ENCODE measurements around the gene NES.

Gene NES

GRCh38 chr1:156629823-156630449 is 47.3 kb downstream of the NES start:
- TF ChIP-seq POLR2A (IDR thresholded peaks at IDR 0.05; ENCODE audit: low read depth, low read length) = no peak
- no peak for TF ChIP-seq POU2F2 (IDR thresholded peaks at IDR 0.05; ENCODE audit: low read depth, low read length)
- no peak for TF ChIP-seq SPI1 (IDR thresholded peaks at IDR 0.05; ENCODE audit: low read depth, low read length)
- no peak for TF ChIP-seq POLR2AphosphoS5 (IDR thresholded peaks at IDR 0.05; ENCODE audit: low read depth, low read length)
- TF ChIP-seq TAF1 (IDR thresholded peaks at IDR 0.05; ENCODE audit: low read depth, low read length) = no peak
- no peak for TF ChIP-seq PAX5 (IDR thresholded peaks at IDR 0.05; ENCODE audit: insufficient read depth, low read length, severe bottlenecking)
- FAIRE-seq = no peak
- DNase-seq (ENCODE audit: insufficient read length, low spot score) = no peak

GRCh38 chr1:156627313-156627880 is 49.8 kb downstream of the NES start:
- TF ChIP-seq SPI1 (IDR thresholded peaks at IDR 0.05; ENCODE audit: low read depth, low read length) (no peak), POLR2AphosphoS5 (IDR thresholded peaks at IDR 0.05; ENCODE audit: low read depth, low read length) (no peak), POLR2A (IDR thresholded peaks at IDR 0.05; ENCODE audit: low read depth, low read length) (no peak), TAF1 (IDR thresholded peaks at IDR 0.05; ENCODE audit: low read depth, low read length) (no peak), PAX5 (IDR thresholded peaks at IDR 0.05; ENCODE audit: insufficient read depth, low read length, severe bottlenecking) (no peak), POU2F2 (IDR thresholded peaks at IDR 0.05; ENCODE audit: low read depth, low read length) (no peak)
- DNase-seq (ENCODE audit: insufficient read length, low spot score) (no peak), FAIRE-seq (no peak)

- FAIRE-seq (no peak), DNase-seq (ENCODE audit: insufficient read length, low spot score) (no peak)
- TF ChIP-seq POLR2AphosphoS5 (IDR thresholded peaks at IDR 0.05; ENCODE audit: low read depth, low read length) (no peak), TAF1 (IDR thresholded peaks at IDR 0.05; ENCODE audit: low read depth, low read length) (no peak), PAX5 (IDR thresholded peaks at IDR 0.05; ENCODE audit: insufficient read depth, low read length, severe bottlenecking) (no peak), POLR2A (IDR thresholded peaks at IDR 0.05; ENCODE audit: low read depth, low read length) (no peak), SPI1 (IDR thresholded peaks at IDR 0.05; ENCODE audit: low read depth, low read length) (no peak), POU2F2 (IDR thresholded peaks at IDR 0.05; ENCODE audit: low read depth, low read length) (no peak)
Observed at GRCh38 chr1:156626079-156626438, 51.1 kb downstream of the NES start.

GRCh38 chr1:156625436-156626078 is 51.6 kb downstream of the NES start:
- TF ChIP-seq SPI1 (IDR thresholded peaks at IDR 0.05; ENCODE audit: low read depth, low read length) (no peak), POLR2A (IDR thresholded peaks at IDR 0.05; ENCODE audit: low read depth, low read length) (no peak)
- no peak for DNase-seq (ENCODE audit: insufficient read length, low spot score)
- FAIRE-seq = peak; percentile 5

- DNase-seq (ENCODE audit: insufficient read length, low spot score) (no peak), FAIRE-seq (no peak)
- TF ChIP-seq POU2F2 (IDR thresholded peaks at IDR 0.05; ENCODE audit: low read depth, low read length) (no peak), TAF1 (IDR thresholded peaks at IDR 0.05; ENCODE audit: low read depth, low read length) (no peak), SPI1 (IDR thresholded peaks at IDR 0.05; ENCODE audit: low read depth, low read length) (no peak), POLR2A (IDR thresholded peaks at IDR 0.05; ENCODE audit: low read depth, low read length) (no peak), PAX5 (IDR thresholded peaks at IDR 0.05; ENCODE audit: insufficient read depth, low read length, severe bottlenecking) (no peak), POLR2AphosphoS5 (IDR thresholded peaks at IDR 0.05; ENCODE audit: low read depth, low read length) (no peak)
Observed at GRCh38 chr1:156624814-156625435, 52.3 kb downstream of the NES start.

- DNase-seq (ENCODE audit: insufficient read length, low spot score) = no peak
- FAIRE-seq = no peak
- no peak for TF ChIP-seq POLR2A (IDR thresholded peaks at IDR 0.05; ENCODE audit: low read depth, low read length)
- no peak for TF ChIP-seq TAF1 (IDR thresholded peaks at IDR 0.05; ENCODE audit: low read depth, low read length)
- no peak for TF ChIP-seq SPI1 (IDR thresholded peaks at IDR 0.05; ENCODE audit: low read depth, low read length)
- no peak for TF ChIP-seq POU2F2 (IDR thresholded peaks at IDR 0.05; ENCODE audit: low read depth, low read length)
- TF ChIP-seq POLR2AphosphoS5 (IDR thresholded peaks at IDR 0.05; ENCODE audit: low read depth, low read length) = no peak
- no peak for TF ChIP-seq PAX5 (IDR thresholded peaks at IDR 0.05; ENCODE audit: insufficient read depth, low read length, severe bottlenecking)
Observed at GRCh38 chr1:156623946-156624813, 53.0 kb downstream of the NES start.

- no peak for TF ChIP-seq POLR2AphosphoS5 (IDR thresholded peaks at IDR 0.05; ENCODE audit: low read depth, low read length)
- TF ChIP-seq SPI1 (IDR thresholded peaks at IDR 0.05; ENCODE audit: low read depth, low read length) = no peak
- no peak for TF ChIP-seq POLR2A (IDR thresholded peaks at IDR 0.05; ENCODE audit: low read depth, low read length)
- TF ChIP-seq PAX5 (IDR thresholded peaks at IDR 0.05; ENCODE audit: insufficient read depth, low read length, severe bottlenecking) = no peak
- no peak for TF ChIP-seq POU2F2 (IDR thresholded peaks at IDR 0.05; ENCODE audit: low read depth, low read length)
- TF ChIP-seq TAF1 (IDR thresholded peaks at IDR 0.05; ENCODE audit: low read depth, low read length) = no peak
- DNase-seq (ENCODE audit: insufficient read length, low spot score) = no peak
- FAIRE-seq = no peak
Observed at GRCh38 chr1:156622581-156623297, 54.5 kb downstream of the NES start.

- FAIRE-seq (no peak), DNase-seq (ENCODE audit: insufficient read length, low spot score) (no peak)
- TF ChIP-seq SPI1 (IDR thresholded peaks at IDR 0.05; ENCODE audit: low read depth, low read length) = no peak
- no peak for TF ChIP-seq POLR2AphosphoS5 (IDR thresholded peaks at IDR 0.05; ENCODE audit: low read depth, low read length)
- no peak for TF ChIP-seq TAF1 (IDR thresholded peaks at IDR 0.05; ENCODE audit: low read depth, low read length)
- TF ChIP-seq POLR2A (IDR thresholded peaks at IDR 0.05; ENCODE audit: low read depth, low read length) = no peak
- TF ChIP-seq POU2F2 (IDR thresholded peaks at IDR 0.05; ENCODE audit: low read depth, low read length) = no peak
- TF ChIP-seq PAX5 (IDR thresholded peaks at IDR 0.05; ENCODE audit: insufficient read depth, low read length, severe bottlenecking) = no peak
Observed at GRCh38 chr1:156619582-156619955, 57.6 kb downstream of the NES start.

Measured in GM12891 (cell line).